ENCODE results near the gene GATA2.
A peak's percentile ranks its signal among the peaks of the same experiment; 100 is the strongest.

Gene GATA2

GRCh38 chr3:128433837-128434165 is 59.2 kb downstream of the GATA2 start:
- no peaks in the 10 kb centered on the region for H3K27me3 ChIP-seq
- no peak for DNase-seq
- no peak for TF ChIP-seq CTCF (IDR thresholded peaks at IDR 0.05; ENCODE audit: low read depth, low read length)

GRCh38 chr3:128432971-128433836 is 59.8 kb downstream of the GATA2 start:
- Histone ChIP-seq H3K36me3 (no peaks in the 10 kb centered on the region), H3K27me3 (no peaks in the 10 kb centered on the region), H3K9me3 (no peaks in the 10 kb centered on the region), H3K4me3 (ENCODE audit: low read depth, low read length) (peak overlapping the region; percentile 49), H3K4me1 (peaks cover 57% of the 10 kb centered on the region)
- DNase-seq = peak; percentile 64
- no peak for TF ChIP-seq CTCF (IDR thresholded peaks at IDR 0.05; ENCODE audit: low read depth, low read length)

More at GRCh38 chr3:128433837-128434165, 59.2 kb downstream of the GATA2 start:
- Histone ChIP-seq H3K36me3 (no peaks in the 10 kb centered on the region), H3K4me3 (ENCODE audit: low read depth, low read length) (no peak overlapping the region), H3K4me1 (peaks cover 52% of the 10 kb centered on the region), H3K9me3 (no peaks in the 10 kb centered on the region)

- peak; percentile 44 for DNase-seq
- Histone ChIP-seq H3K4me1 (peaks cover 64% of the 10 kb centered on the region), H3K4me3 (ENCODE audit: low read depth, low read length) (peak overlapping the region; percentile 49), H3K27me3 (no peaks in the 10 kb centered on the region), H3K9me3 (no peaks in the 10 kb centered on the region), H3K36me3 (no peaks in the 10 kb centered on the region)
- no peak for TF ChIP-seq CTCF (IDR thresholded peaks at IDR 0.05; ENCODE audit: low read depth, low read length)
Measured at GRCh38 chr3:128432301-128432970, 60.6 kb downstream of the GATA2 start.

DNA sequence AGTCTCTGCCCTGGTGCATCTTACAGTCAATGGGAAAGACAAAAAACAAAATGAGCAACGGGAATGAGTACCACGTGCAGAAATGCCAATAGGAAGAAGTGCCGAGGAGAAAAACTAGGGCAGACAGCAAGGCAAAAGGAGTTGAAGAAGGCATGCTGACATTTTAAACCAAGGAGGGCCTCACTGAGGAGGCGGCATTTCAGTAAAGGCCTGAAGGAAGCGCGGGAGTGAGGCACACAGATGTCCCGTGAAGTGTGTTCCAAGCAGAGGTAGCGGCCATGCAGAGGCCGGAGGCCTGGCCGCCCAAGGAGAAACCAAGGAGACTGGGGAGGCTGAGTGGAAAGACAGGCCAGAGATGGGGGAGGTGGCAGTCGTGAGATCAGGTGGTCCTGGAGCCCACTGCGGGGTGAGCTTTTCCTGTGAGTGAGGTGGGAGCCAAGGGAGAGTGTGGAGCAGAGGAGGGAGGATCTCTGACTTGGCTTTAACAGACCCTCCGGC is 61.1 kb downstream of the GATA2 start:
- Histone ChIP-seq H3K4me3 (ENCODE audit: low read depth, low read length) (peak overlapping the region; percentile 49; the same call in 1 of the 2 replicates), H3K4me1 (peaks cover 70% of the 10 kb centered on the region), H3K27me3 (no peaks in the 10 kb centered on the region), H3K36me3 (no peaks in the 10 kb centered on the region), H3K9me3 (no peaks in the 10 kb centered on the region)
- TF ChIP-seq CTCF (IDR thresholded peaks at IDR 0.05; ENCODE audit: low read depth, low read length) = no peak
- DNase-seq = no peak

DNA sequence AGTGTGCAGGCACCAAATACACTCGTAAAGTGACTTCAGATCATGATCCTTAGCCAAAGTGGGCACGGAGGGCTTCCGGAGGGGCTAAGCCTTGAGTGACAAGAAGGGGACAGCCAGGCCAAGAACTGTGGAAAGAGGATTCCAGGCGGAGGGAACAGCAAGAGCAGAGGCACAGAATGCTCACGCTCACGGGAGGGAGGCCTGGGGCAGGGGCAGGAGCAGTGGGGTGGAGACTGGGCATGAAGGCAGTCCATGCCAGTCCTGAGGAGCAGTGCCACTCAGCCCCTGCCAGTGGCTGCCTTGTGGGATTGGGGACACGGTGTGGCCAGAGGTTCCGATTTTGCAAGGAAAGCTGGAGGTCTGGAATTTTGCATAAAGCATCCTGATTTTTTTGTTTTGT is 62.3 kb downstream of the GATA2 start:
- TF ChIP-seq CTCF (IDR thresholded peaks at IDR 0.05; ENCODE audit: low read depth, low read length) = no peak
- H3K27me3 ChIP-seq = no peaks in the 10 kb centered on the region
- H3K4me1 ChIP-seq = peaks cover 69% of the 10 kb centered on the region
- H3K9me3 ChIP-seq = no peaks in the 10 kb centered on the region
- DNase-seq = no peak
- no peaks in the 10 kb centered on the region for H3K36me3 ChIP-seq
- H3K4me3 ChIP-seq (ENCODE audit: low read depth, low read length) = no peak overlapping the region

DNA sequence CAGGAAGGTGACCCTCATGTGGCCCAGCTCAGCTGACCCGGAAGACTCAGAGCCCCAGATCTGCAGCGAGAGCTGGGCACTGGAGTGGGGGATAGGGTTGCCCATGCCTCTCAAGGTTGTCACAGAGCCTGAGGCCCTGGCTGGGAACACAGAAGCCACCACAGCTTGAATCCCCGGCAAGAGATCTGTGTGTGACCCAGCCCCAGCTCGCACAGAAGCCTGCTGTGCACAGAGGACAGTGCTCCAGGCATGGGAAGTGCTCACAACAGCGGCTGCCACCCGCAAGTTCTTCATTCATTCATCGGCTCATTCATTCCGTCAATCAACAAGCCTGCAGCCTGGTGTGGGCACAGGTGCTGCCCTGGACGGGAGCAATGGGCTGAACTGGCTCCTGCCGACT is 62.7 kb downstream of the GATA2 start:
- peaks cover 69% of the 10 kb centered on the region for H3K4me1 ChIP-seq
- H3K27me3 ChIP-seq = no peaks in the 10 kb centered on the region
- no peaks in the 10 kb centered on the region for H3K36me3 ChIP-seq
- H3K4me3 ChIP-seq (ENCODE audit: low read depth, low read length) = no peak overlapping the region
- TF ChIP-seq CTCF (IDR thresholded peaks at IDR 0.05; ENCODE audit: low read depth, low read length) = no peak
- no peak for DNase-seq
- no peaks in the 10 kb centered on the region for H3K9me3 ChIP-seq
